ENCODE data around the gene BOD1L1. TPM values are rescaled to one million over a fixed set of nuclear protein-coding genes. Genes with fewer than 3 reads are reported as not detected.

Gene BOD1L1
- total RNA-seq, 1 experiment from 2014 or later: 22.0 TPM

GRCh38 chr4:13627178-13627605 is 333 bp downstream of the BOD1L1 start:
- Histone ChIP-seq H3K9me3 (ENCODE audit: low read length) (no peaks in the 10 kb centered on the region), H3K36me3 (ENCODE audit: low read depth, low read length) (no peaks in the 10 kb centered on the region), H3K4me1 (ENCODE audit: insufficient read depth, low read length) (peaks cover 15% of the 10 kb centered on the region), H3K4me3 (ENCODE audit: low read length) (peak overlapping the region; percentile 97), H3K9ac (ENCODE audit: low read length) (peak overlapping the region; percentile 98), H2AFZ (ENCODE audit: low read length) (0 out of 2 replicates have a peak overlapping the region, but pooled peaks have one; percentile 86), H3F3A (ENCODE audit: low read length, unreplicated experiment) (no peaks in the 10 kb centered on the region), H3K27ac (ENCODE audit: low read length) (peak overlapping the region; percentile 79), H3K9me2 (replicated peaks; ENCODE audit: low read length) (no peaks in the 10 kb centered on the region), H3K4me2 (ENCODE audit: low read length) (peak overlapping the region; percentile 86), H3K27me3 (ENCODE audit: low read length) (no peaks in the 10 kb centered on the region), H4K20me1 (ENCODE audit: low read length) (peaks cover 6% of the 10 kb centered on the region; the same call in 1 of the 2 replicates), H3K79me2 (ENCODE audit: low read length) (peaks cover 51% of the 10 kb centered on the region)
- TF ChIP-seq CTCF (conservative IDR thresholded peaks at IDR 0.05; ENCODE audit: low read depth, low read length): no peak
- TF ChIP-seq EZH2phosphoT487 (IDR thresholded peaks at IDR 0.05; ENCODE audit: borderline replicate concordance, low read length): no peak
- no peak for TF ChIP-seq EZH2 (IDR thresholded peaks at IDR 0.05; ENCODE audit: low read length, unreplicated experiment)
- DNase-seq (no peak), ATAC-seq (no peak; the same call in 1 of the 2 replicates)
- BruUV-seq (replicated peaks): no TSS peak
- intact Hi-C loops (cut with micrococcal nuclease): no loop called here
- ChIA-PET POLR2A (ENCODE audit: unreplicated experiment) (no interaction called here), CTCF (no interaction called here)

- no peaks in the 10 kb centered on the region for H3K36me3 ChIP-seq (ENCODE audit: low read depth, low read length)
- peaks cover 6% of the 10 kb centered on the region; the same call in 1 of the 2 replicates for H4K20me1 ChIP-seq (ENCODE audit: low read length)
- H3K9me2 ChIP-seq (replicated peaks; ENCODE audit: low read length): no peaks in the 10 kb centered on the region
- H3K9me3 ChIP-seq (ENCODE audit: low read length): no peaks in the 10 kb centered on the region
- intact Hi-C loops (cut with micrococcal nuclease): no loop called here
- ChIA-PET CTCF (no interaction called here), POLR2A (ENCODE audit: unreplicated experiment) (no interaction called here)
- H3K27me3 ChIP-seq (ENCODE audit: low read length): no peaks in the 10 kb centered on the region
- peaks cover 56% of the 10 kb centered on the region for H3K79me2 ChIP-seq (ENCODE audit: low read length)
- DNase-seq (no peak), ATAC-seq (no peak)
- no peaks in the 10 kb centered on the region for H3F3A ChIP-seq (ENCODE audit: low read length, unreplicated experiment)
- TF ChIP-seq CTCF (conservative IDR thresholded peaks at IDR 0.05; ENCODE audit: low read depth, low read length): no peak
- TF ChIP-seq EZH2 (IDR thresholded peaks at IDR 0.05; ENCODE audit: low read length, unreplicated experiment): no peak
- no peak for TF ChIP-seq EZH2phosphoT487 (IDR thresholded peaks at IDR 0.05; ENCODE audit: borderline replicate concordance, low read length)
- H3K4me3 ChIP-seq (ENCODE audit: low read length): peak overlapping the region; percentile 97
- peak overlapping the region; percentile 35 for H3K27ac ChIP-seq (ENCODE audit: low read length)
- TSS peak; percentile 62 for BruUV-seq (replicated peaks)
- H2AFZ ChIP-seq (ENCODE audit: low read length): no peak overlapping the region
- peak overlapping the region; percentile 83 for H3K4me2 ChIP-seq (ENCODE audit: low read length)
- peak overlapping the region; percentile 98 for H3K9ac ChIP-seq (ENCODE audit: low read length)
- H3K4me1 ChIP-seq (ENCODE audit: insufficient read depth, low read length): peaks cover 15% of the 10 kb centered on the region
Observed at GRCh38 chr4:13626492-13627177, 890 bp downstream of the BOD1L1 start.

GRCh38 chr4:13618212-13618806 is 9.2 kb downstream of the BOD1L1 start:
- POLR2A ChIA-PET (ENCODE audit: unreplicated experiment): no interaction called here
- intact Hi-C loops (cut with micrococcal nuclease): no loop called here
- CTCF ChIA-PET: no interaction called here

More at GRCh38 chr4:13618212-13618806, 9.2 kb downstream of the BOD1L1 start:
- H3K27me3 ChIP-seq (ENCODE audit: low read length): no peaks in the 10 kb centered on the region
- H3K4me3 ChIP-seq (ENCODE audit: low read length): no peak overlapping the region
- no peaks in the 10 kb centered on the region for H3K9me2 ChIP-seq (replicated peaks; ENCODE audit: low read length)
- H3K4me2 ChIP-seq (ENCODE audit: low read length): no peak overlapping the region
- no peaks in the 10 kb centered on the region for H3F3A ChIP-seq (ENCODE audit: low read length, unreplicated experiment)
- no peaks in the 10 kb centered on the region for H4K20me1 ChIP-seq (ENCODE audit: low read length)
- no peaks in the 10 kb centered on the region for H3K4me1 ChIP-seq (ENCODE audit: insufficient read depth, low read length)
- DNase-seq (no peak), ATAC-seq (no peak)
- H3K36me3 ChIP-seq (ENCODE audit: low read depth, low read length): peaks cover 31% of the 10 kb centered on the region
- no peaks in the 10 kb centered on the region for H3K9me3 ChIP-seq (ENCODE audit: low read length)
- no peak for TF ChIP-seq EZH2 (IDR thresholded peaks at IDR 0.05; ENCODE audit: low read length, unreplicated experiment)
- no peak for TF ChIP-seq EZH2phosphoT487 (IDR thresholded peaks at IDR 0.05; ENCODE audit: borderline replicate concordance, low read length)
- TF ChIP-seq CTCF (conservative IDR thresholded peaks at IDR 0.05; ENCODE audit: low read depth, low read length): no peak
- H3K27ac ChIP-seq (ENCODE audit: low read length): no peak overlapping the region
- peaks cover 32% of the 10 kb centered on the region for H3K79me2 ChIP-seq (ENCODE audit: low read length)
- no peak overlapping the region for H3K9ac ChIP-seq (ENCODE audit: low read length)
- no peak overlapping the region for H2AFZ ChIP-seq (ENCODE audit: low read length)
- BruUV-seq (replicated peaks): no TSS peak

All from PC-3 (cell line).